GM12878 (cell line): ENCODE measurements around the gene KLHL10. TPM values are rescaled to one million over a fixed set of nuclear protein-coding genes. Genes with fewer than 3 reads are reported as not detected.

Experiments used
- ATAC-seq: fragments of 200-7000 bp; cut with Tn5 transposase; 3 replicates; pipeline ENCODE4 v1.9.1; 2020; ENCODE audit warnings: mild to moderate bottlenecking, moderate library complexity
- BruUV-seq: library from RNA; stranded (reverse); fragments of 400-500 nt; replicated peaks from 2 replicates; lab custom pipeline; 2021; lab: Mats Ljungman, UMichigan
- CTCF ChIA-PET: fragments of 300-600 bp; sonication (Branson Sonifier 250); formaldehyde crosslinking; extraction: SDS; loops from one replicate; lab custom pipeline; 2021; ENCODE audit warnings: inconsistent platforms; lab: Yijun Ruan, JAX
- POLR2A ChIA-PET: fragments of 350-600 bp; formaldehyde crosslinking; extraction: SDS; loops from one replicate; lab custom pipeline; 2021; ENCODE audit warnings: inconsistent platforms; lab: Charles Lee
- RAD21 ChIA-PET: fragments of 300-600 bp; sonication (Branson Sonifier 250); formaldehyde crosslinking; loops from one replicate; lab custom pipeline; 2023; ENCODE audit warnings: antibody characterized with exemption; ENCODE audit not compliant: unreplicated experiment; lab: Charles Lee
- SMC1A ChIA-PET: fragments of 300-600 bp; sonication (Branson Sonifier 250); formaldehyde crosslinking; loops from one replicate; lab custom pipeline; 2023; ENCODE audit not compliant: unreplicated experiment, uncharacterized antibody; lab: Charles Lee
- DNase-seq: peaks from one replicate; pipeline ENCODE4 v3.0.0-alpha.2; 2011; ENCODE audit warnings: low read depth, low spot score
- FAIRE-seq: peaks from 3 replicates; lab custom pipeline; 2011; peaks lifted over from hg19 to GRCh38; lab: Jason Lieb, UNC
- H2AFZ ChIP-seq: 2 replicates; pipeline ENCODE4 v1.6.0; 2011; ENCODE audit warnings: low read depth, low read length, control low read depth; ENCODE audit not compliant: control insufficient read depth
- H3K27ac ChIP-seq: 2 replicates; pipeline ENCODE4 v1.5.1; 2011; ENCODE audit warnings: control low read depth; ENCODE audit not compliant: control insufficient read depth, insufficient read depth
- H3K27me3 ChIP-seq, 2 experiments: replicated peaks in 1 of 2; 2 replicates each; pipeline versions ENCODE4 v1.6.0 to v1.6.1; 2011; ENCODE audit warnings: low read length in 1 of 2; ENCODE audit not compliant: control insufficient read depth in 2 of 2, insufficient read depth in 2 of 2
- H3K36me3 ChIP-seq, 2 experiments: 2 replicates each; pipeline ENCODE4 v1.5.1; 2011; ENCODE audit warnings: low read length in 1 of 2; ENCODE audit not compliant: control insufficient read depth in 2 of 2, insufficient read depth in 2 of 2
- H3K4me1 ChIP-seq: 2 replicates; pipeline ENCODE4 v1.6.1; 2011; ENCODE audit warnings: mild to moderate bottlenecking, low read length, moderate library complexity, mixed read lengths; ENCODE audit not compliant: control insufficient read depth, insufficient read depth
- H3K4me2 ChIP-seq: 2 replicates; pipeline ENCODE4 v1.6.0; 2011; ENCODE audit warnings: control low read depth; ENCODE audit not compliant: control insufficient read depth, insufficient read depth
- H3K4me3 ChIP-seq: fragments of 200-600 bp; sonication (generic); 2 replicates; pipeline ENCODE4 v1.5.1; 2016
- H3K79me2 ChIP-seq: 2 replicates; pipeline ENCODE4 v1.6.0; 2011; ENCODE audit warnings: low read length; ENCODE audit not compliant: control insufficient read depth, insufficient read depth
- H3K9ac ChIP-seq: 2 replicates; pipeline ENCODE4 v1.8.0; 2011; ENCODE audit warnings: low read length, control low read depth, mixed read lengths; ENCODE audit not compliant: control insufficient read depth, insufficient read depth
- H3K9me3 ChIP-seq: replicated peaks from 3 replicates; pipeline ENCODE4 v1.5.1; 2011; ENCODE audit warnings: mild to moderate bottlenecking, low read length; ENCODE audit not compliant: control insufficient read depth, insufficient read depth
- H4K20me1 ChIP-seq: 2 replicates; pipeline ENCODE4 v1.6.0; 2011; ENCODE audit not compliant: control insufficient read depth, insufficient read depth
- ATF7 ChIP-seq: fragments of 450-650 bp; IDR thresholded peaks from 2 replicates; pipeline ENCODE4 v1.6.1; 2016; ENCODE audit warnings: low read depth, mild to moderate bottlenecking
- CBX5 ChIP-seq: sonication (generic); IDR thresholded peaks from 2 replicates; pipeline ENCODE4 v1.6.1; 2016; ENCODE audit warnings: low read depth, moderate library complexity, mild to moderate bottlenecking, inconsistent platforms
- EED ChIP-seq: sonication (generic); IDR thresholded peaks from 2 replicates; pipeline ENCODE4 v1.6.1; 2016; ENCODE audit warnings: antibody characterized with exemption, low read depth
- ETV6 ChIP-seq, 2 experiments: fragments of 450-650 bp in 1 of 2; IDR thresholded peaks in 1 of 2; conservative IDR thresholded peaks in 1 of 2; 2 replicates each; pipeline ENCODE4 v1.6.1; 2014; ENCODE audit warnings: antibody characterized with exemption in 1 of 2, borderline replicate concordance in 1 of 2, low read depth in 1 of 2, mild to moderate bottlenecking in 1 of 2, moderate library complexity in 1 of 2
- FOXM1 ChIP-seq: IDR thresholded peaks from 2 replicates; pipeline ENCODE4 v1.6.1; 2012; ENCODE audit warnings: low read depth, mild to moderate bottlenecking, inconsistent platforms, low read length, moderate library complexity
- HDGF ChIP-seq: fragments of 450-650 bp; IDR thresholded peaks from 2 replicates; pipeline ENCODE4 v1.6.1; 2016; ENCODE audit warnings: antibody characterized with exemption
- KAT2A ChIP-seq: conservative IDR thresholded peaks from 2 replicates; pipeline ENCODE4 v1.6.1; 2011; ENCODE audit warnings: low read depth, low read length; ENCODE audit not compliant: control insufficient read depth
- RAD51 ChIP-seq: fragments of 450-650 bp; IDR thresholded peaks from 2 replicates; pipeline ENCODE4 v1.6.1; 2016; ENCODE audit warnings: moderate library complexity, mild to moderate bottlenecking, inconsistent platforms
- STAT1 ChIP-seq: fragments of 450-650 bp; conservative IDR thresholded peaks from 2 replicates; pipeline ENCODE4 v1.6.1; 2014; ENCODE audit warnings: antibody characterized with exemption, mild to moderate bottlenecking
- STAT3 ChIP-seq: IDR thresholded peaks from 2 replicates; pipeline ENCODE4 v1.6.1; 2011; ENCODE audit warnings: low read depth, low read length, improper control_type of control experiment
- ZNF24 ChIP-seq: fragments of 450-650 bp; IDR thresholded peaks from 2 replicates; pipeline ENCODE4 v1.6.1; 2017; ENCODE audit warnings: antibody characterized with exemption, mild to moderate bottlenecking
- WGBS: methylation state at CpG from one replicate; pipeline ENCODE4 v1.1.6; 2016; ENCODE audit warnings: low lambda C conversion rate; ENCODE audit not compliant: insufficient replicate concordance, insufficient coverage; ENCODE audit errors: missing lambda C conversion rate; 5-methylcytosine and 5-hydroxymethylcytosine counted together
- in situ Hi-C: fragments of 300-500 bp; cut with MboI; formaldehyde crosslinking; loops from 9 replicates; pipeline ENCODE4 v1.14.3; 2018; ENCODE audit warnings: mixed read lengths
- intact Hi-C: fragments of 100-400 bp; cut with micrococcal nuclease; formaldehyde crosslinking; loops from one replicate; pipeline ENCODE4 v1.14.2; 2022; ENCODE audit not compliant: unreplicated experiment
- polyA plus RNA-seq, 11 experiments: library from polyadenylated mRNA; depleted of rRNA in 4 of 11; unstranded in 6 of 11; stranded (reverse) in 5 of 11; fragments of >200 nt; fragmentation: Nextera tagmentation in 4 of 11; fragmentation: Illumina TruSeq in 1 of 11; extraction: Ambion mirVana in 4 of 11; extraction: Trizol in 1 of 11; gene quantifications; 1 replicate in 1 of 11; 2 replicates in 10 of 11; pipeline versions ENCODE4 v1.2.1 to v1.2.3, GENCODE V29; 2011 to 2016; ENCODE audit warnings: inconsistent platforms in 2 of 11, missing spikeins in 2 of 11, low read depth in 1 of 11
- total RNA-seq, 4 experiments: library from RNA; depleted of rRNA in 3 of 4; stranded (reverse); fragments of >200 nt in 3 of 4; fragmentation: Illumina TruSeq in 1 of 4; extraction: Trizol in 1 of 4; gene quantifications; 2 replicates each; pipeline versions ENCODE4 v1.2.1 to v1.2.3, GENCODE V29; 2013 to 2021
- TF ChIP-seq, protein P1 (sequence below): IDR thresholded peaks from 2 replicates; pipeline ENCODE4 v1.6.1; 2011; ENCODE audit warnings: mild to moderate bottlenecking, low read depth, low read length, moderate library complexity; ENCODE audit not compliant: insufficient replicate concordance
- TF ChIP-seq, protein P2 (sequence below): fragments of 450-650 bp; IDR thresholded peaks from 2 replicates; pipeline ENCODE4 v1.6.1; 2018; ENCODE audit warnings: borderline replicate concordance, mild to moderate bottlenecking; ENCODE audit not compliant: partially characterized antibody
- TF ChIP-seq, protein P3 (sequence below): IDR thresholded peaks from 2 replicates; pipeline ENCODE4 v1.6.1; 2012; ENCODE audit warnings: mild to moderate bottlenecking, low read depth, low read length

KLHL10 gene
- total and polyA plus RNA-seq, 10 of the 15 experiments (the other 5 are each of a cell fraction or from before 2014, with no cell fraction given) = 0.13 to 0.62 (median 0.20) TPM; not detected in 4

DNA sequence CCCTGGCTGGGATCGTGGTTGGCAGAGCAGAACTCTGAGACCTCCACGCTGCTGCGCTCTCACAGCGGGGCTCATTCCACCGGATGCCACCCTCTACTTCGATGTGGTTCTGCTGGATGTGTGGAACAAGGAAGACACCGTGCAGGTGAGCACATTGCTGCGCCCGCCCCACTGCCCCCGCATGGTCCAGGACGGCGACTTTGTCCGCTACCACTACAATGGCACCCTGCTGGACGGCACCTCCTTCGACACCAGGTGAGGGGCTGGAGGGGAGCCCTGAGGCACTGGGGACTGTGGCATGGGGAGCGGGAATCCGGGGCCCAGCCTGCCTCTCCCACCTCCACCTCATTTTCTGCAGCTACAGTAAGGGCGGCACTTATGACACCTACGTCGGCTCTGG lies 19.6 kb upstream of the KLHL10 start (continued):
- no peak for TF ChIP-seq CBX5
- no peak for TF ChIP-seq FOXM1
- TF ChIP-seq ZNF24 = no peak

DNA sequence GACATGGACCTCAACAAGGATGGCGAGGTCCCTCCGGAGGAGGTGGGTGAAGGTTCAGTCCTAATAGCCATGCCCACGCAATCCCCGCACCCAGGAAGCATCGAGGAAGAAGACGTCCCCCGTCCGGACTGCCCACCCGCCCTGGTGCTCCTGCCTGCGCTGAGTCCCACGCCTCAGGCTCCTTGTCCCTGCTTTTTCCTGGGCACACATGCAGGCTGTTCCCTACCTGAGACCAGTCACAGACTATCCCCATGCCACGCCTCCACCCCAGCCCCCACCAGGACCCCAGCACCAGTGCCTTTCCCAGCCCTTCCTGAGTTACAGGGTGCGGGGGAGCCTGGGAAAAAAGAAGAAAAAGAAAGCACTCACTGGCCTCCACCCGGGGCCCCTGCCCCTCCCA lies 15.8 kb upstream of the KLHL10 start:
- Histone ChIP-seq H3K27me3 (no peaks in the 10 kb centered on the region), H3K36me3 (peaks cover 0 to 3% of the 10 kb centered on the region in 2 experiments; a peak in 1 of 4 replicates), H3K4me3 (no peak overlapping the region), H3K9ac (no peak overlapping the region), H3K27ac (no peak overlapping the region), H3K4me2 (no peak overlapping the region), H4K20me1 (no peaks in the 10 kb centered on the region), H2AFZ (no peak overlapping the region), H3K79me2 (no peaks in the 10 kb centered on the region), H3K4me1 (peaks cover 9% of the 10 kb centered on the region), H3K9me3 (no peaks in the 10 kb centered on the region)
- ChIA-PET CTCF (no interaction called here), SMC1A (no interaction called here), POLR2A (no interaction called here), RAD21 (no interaction called here)
- 72% methylated on average over 11 of the region's 14 CpGs for WGBS
- no TSS peak for BruUV-seq
- DNase-seq (no peak), ATAC-seq (no peak), FAIRE-seq (no peak)
- in situ Hi-C loops = no loop called here
- intact Hi-C loops = no loop called here
- no peak for TF ChIP-seq STAT3
- TF ChIP-seq RAD51 = no peak
- no peak for TF ChIP-seq KAT2A
- TF ChIP-seq HDGF = no peak
- TF ChIP-seq EED = no peak
- TF ChIP-seq ETV6 (conservative IDR thresholded peaks at IDR 0.05 in 1 of 2, IDR thresholded peaks at IDR 0.05 in 1 of 2; ENCODE audit: borderline replicate concordance in 1 of 2, low read depth in 1 of 2) = no peak
- TF ChIP-seq STAT1 = no peak
- TF ChIP-seq, protein P1, sequence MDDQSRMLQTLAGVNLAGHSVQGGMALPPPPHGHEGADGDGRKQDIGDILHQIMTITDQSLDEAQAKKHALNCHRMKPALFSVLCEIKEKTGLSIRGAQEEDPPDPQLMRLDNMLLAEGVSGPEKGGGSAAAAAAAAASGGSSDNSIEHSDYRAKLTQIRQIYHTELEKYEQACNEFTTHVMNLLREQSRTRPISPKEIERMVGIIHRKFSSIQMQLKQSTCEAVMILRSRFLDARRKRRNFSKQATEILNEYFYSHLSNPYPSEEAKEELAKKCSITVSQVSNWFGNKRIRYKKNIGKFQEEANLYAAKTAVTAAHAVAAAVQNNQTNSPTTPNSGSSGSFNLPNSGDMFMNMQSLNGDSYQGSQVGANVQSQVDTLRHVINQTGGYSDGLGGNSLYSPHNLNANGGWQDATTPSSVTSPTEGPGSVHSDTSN = no peak
- TF ChIP-seq ATF7 = no peak
- TF ChIP-seq, protein P2, sequence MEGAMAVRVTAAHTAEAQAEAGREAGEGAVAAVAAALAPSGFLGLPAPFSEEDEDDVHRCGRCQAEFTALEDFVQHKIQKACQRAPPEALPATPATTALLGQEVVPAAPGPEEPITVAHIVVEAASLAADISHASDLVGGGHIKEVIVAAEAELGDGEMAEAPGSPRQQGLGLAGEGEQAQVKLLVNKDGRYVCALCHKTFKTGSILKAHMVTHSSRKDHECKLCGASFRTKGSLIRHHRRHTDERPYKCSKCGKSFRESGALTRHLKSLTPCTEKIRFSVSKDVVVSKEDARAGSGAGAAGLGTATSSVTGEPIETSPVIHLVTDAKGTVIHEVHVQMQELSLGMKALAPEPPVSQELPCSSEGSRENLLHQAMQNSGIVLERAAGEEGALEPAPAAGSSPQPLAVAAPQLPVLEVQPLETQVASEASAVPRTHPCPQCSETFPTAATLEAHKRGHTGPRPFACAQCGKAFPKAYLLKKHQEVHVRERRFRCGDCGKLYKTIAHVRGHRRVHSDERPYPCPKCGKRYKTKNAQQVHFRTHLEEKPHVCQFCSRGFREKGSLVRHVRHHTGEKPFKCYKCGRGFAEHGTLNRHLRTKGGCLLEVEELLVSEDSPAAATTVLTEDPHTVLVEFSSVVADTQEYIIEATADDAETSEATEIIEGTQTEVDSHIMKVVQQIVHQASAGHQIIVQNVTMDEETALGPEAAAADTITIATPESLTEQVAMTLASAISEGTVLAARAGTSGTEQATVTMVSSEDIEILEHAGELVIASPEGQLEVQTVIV = no peak
- TF ChIP-seq, protein P3, sequence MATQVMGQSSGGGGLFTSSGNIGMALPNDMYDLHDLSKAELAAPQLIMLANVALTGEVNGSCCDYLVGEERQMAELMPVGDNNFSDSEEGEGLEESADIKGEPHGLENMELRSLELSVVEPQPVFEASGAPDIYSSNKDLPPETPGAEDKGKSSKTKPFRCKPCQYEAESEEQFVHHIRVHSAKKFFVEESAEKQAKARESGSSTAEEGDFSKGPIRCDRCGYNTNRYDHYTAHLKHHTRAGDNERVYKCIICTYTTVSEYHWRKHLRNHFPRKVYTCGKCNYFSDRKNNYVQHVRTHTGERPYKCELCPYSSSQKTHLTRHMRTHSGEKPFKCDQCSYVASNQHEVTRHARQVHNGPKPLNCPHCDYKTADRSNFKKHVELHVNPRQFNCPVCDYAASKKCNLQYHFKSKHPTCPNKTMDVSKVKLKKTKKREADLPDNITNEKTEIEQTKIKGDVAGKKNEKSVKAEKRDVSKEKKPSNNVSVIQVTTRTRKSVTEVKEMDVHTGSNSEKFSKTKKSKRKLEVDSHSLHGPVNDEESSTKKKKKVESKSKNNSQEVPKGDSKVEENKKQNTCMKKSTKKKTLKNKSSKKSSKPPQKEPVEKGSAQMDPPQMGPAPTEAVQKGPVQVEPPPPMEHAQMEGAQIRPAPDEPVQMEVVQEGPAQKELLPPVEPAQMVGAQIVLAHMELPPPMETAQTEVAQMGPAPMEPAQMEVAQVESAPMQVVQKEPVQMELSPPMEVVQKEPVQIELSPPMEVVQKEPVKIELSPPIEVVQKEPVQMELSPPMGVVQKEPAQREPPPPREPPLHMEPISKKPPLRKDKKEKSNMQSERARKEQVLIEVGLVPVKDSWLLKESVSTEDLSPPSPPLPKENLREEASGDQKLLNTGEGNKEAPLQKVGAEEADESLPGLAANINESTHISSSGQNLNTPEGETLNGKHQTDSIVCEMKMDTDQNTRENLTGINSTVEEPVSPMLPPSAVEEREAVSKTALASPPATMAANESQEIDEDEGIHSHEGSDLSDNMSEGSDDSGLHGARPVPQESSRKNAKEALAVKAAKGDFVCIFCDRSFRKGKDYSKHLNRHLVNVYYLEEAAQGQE = no peak
